Peyer's patch (tissue), 4 donors: ENCODE results near the gene ADAMTS14.

Source experiments
- POLR2A ChIP-seq, 2 donors: fragments of 450-650 bp; IDR thresholded peaks; one replicate each; pipeline ENCODE4 v1.5.1; 2017; ENCODE audit warnings: antibody characterized with exemption in 2 of 2, mild to moderate bottlenecking in 2 of 2, moderate library complexity in 2 of 2
- TF ChIP-seq, protein P1 (sequence below), 6 experiments: fragments of 450-650 bp in 4 of 6; fragments of 200-600 bp in 2 of 6; sonication (generic) in 1 of 6; IDR thresholded peaks; one replicate each; pipeline ENCODE4 v1.5.1; 2017 to 2019; ENCODE audit warnings: antibody characterized with exemption in 6 of 6, mild to moderate bottlenecking in 3 of 6, moderate library complexity in 1 of 6

DNA sequence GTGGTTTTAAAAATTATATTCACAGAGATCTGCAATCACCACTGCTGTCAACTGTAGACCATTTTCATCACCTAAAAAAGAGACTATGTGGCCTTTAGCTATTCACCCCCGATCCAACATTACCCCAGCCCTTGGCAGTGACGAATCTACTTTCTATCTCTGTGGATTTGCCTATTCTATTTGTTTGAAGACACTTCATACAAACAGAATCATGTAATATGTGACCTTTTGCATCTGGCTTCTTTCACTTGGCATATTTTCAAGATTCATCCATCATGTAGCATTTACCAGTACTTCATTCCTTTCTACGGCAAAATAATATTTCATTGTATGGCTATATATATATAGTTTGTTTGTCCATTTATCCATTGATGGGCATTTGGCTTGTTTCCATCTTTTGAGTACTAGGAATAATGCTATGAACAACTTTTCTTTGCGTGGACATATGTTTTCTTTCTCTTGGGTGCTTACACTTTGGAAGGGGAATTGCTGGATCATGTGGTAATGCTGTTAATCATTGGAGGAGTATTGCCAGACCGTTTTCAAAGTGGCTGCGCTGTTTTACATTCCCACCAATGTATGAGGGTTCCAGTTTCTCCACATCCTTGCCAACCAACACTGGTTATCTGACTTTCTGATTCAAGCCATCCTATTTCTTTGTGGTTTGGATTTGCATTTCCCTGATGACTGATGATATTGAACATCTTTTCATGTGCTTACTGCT, 22.3 kb downstream of the ADAMTS14 start:
- TF ChIP-seq, protein P1, sequence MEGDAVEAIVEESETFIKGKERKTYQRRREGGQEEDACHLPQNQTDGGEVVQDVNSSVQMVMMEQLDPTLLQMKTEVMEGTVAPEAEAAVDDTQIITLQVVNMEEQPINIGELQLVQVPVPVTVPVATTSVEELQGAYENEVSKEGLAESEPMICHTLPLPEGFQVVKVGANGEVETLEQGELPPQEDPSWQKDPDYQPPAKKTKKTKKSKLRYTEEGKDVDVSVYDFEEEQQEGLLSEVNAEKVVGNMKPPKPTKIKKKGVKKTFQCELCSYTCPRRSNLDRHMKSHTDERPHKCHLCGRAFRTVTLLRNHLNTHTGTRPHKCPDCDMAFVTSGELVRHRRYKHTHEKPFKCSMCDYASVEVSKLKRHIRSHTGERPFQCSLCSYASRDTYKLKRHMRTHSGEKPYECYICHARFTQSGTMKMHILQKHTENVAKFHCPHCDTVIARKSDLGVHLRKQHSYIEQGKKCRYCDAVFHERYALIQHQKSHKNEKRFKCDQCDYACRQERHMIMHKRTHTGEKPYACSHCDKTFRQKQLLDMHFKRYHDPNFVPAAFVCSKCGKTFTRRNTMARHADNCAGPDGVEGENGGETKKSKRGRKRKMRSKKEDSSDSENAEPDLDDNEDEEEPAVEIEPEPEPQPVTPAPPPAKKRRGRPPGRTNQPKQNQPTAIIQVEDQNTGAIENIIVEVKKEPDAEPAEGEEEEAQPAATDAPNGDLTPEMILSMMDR (IDR thresholded peaks at IDR 0.05): no peak
- no peak for TF ChIP-seq POLR2A (IDR thresholded peaks at IDR 0.05)
